Measurements from ENCODE around the gene TMPRSS11A.
A peak's percentile ranks its signal among the peaks of the same experiment; 100 is the strongest.

Gene TMPRSS11A

GRCh38 chr4:67912080-67912479 lies 51.2 kb downstream of the TMPRSS11A start:
- no peak for DNase-seq (ENCODE audit: low read depth in 2 of 2)

- DNase-seq (ENCODE audit: low read depth in 2 of 2), result no peak
Measured at GRCh38 chr4:67911638-67912037, 51.7 kb downstream of the TMPRSS11A start.

- no peak for DNase-seq (ENCODE audit: low read depth in 2 of 2)
Measured at GRCh38 chr4:67911141-67911540, 52.2 kb downstream of the TMPRSS11A start.

- DNase-seq (ENCODE audit: low read depth in 2 of 2), result no peak
Measured at GRCh38 chr4:67910585-67910905, 52.7 kb downstream of the TMPRSS11A start.

DNA sequence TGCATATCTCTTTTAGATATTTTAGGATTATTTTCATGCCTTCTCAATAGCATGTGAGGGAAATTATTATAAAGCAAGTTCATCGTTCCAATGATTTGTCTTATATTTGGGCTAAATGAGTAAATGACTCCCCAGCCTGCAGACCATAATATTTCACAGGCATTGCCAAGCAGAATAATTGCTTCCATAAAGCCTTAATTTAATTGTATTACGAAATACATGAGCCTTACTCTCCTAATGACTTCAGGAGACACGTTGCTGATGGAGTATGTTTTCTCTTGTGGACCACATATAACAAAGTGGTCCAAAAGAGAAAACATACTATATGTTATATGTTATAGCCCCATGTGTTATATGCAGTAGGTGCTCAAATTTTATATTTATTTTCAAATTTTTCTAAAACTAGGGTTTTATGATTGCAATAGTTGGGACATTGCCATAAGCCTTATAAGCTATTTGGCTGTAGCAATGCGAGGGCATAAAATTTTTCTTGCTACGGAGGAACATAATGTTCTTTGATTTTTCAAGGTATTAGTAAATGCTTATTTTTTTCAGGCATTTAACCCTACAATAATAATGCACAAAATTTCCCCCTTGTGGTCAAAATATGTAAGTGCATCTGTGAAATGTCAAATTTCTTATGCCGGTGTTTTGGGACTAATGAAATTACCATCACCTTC lies 53.2 kb downstream of the TMPRSS11A start:
- no peak for DNase-seq (ENCODE audit: low read depth in 2 of 2)

- DNase-seq (ENCODE audit: low read depth in 2 of 2), result no peak
Measured at GRCh38 chr4:67907650-67908049, 55.6 kb downstream of the TMPRSS11A start.

- no peak for DNase-seq (ENCODE audit: low read depth in 2 of 2)
Measured at GRCh38 chr4:67899096-67899495, 64.2 kb downstream of the TMPRSS11A start.

DNA sequence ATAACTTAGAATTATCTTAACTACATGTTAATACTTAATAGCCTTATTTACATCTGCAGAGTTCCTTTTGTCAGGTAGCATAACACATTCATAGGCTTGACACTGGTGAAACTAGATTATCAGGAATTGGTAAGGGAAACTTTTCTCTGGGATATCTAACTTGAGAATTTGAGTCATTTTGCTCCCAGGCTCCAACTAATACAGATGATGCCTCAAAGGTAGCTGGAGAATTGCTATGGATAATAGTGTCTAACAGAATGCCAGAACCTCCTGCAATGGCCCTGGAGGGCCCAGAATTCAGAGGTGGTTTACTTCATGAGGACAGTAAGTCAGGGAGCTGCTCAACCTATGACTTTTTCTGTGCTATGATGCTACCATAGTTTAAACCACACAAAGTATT lies 65.6 kb downstream of the TMPRSS11A start:
- no peak for DNase-seq (ENCODE audit: low read depth in 2 of 2)

- DNase-seq (ENCODE audit: low read depth in 2 of 2), result no peak
Measured at GRCh38 chr4:67896421-67897065, 66.8 kb downstream of the TMPRSS11A start.

DNA sequence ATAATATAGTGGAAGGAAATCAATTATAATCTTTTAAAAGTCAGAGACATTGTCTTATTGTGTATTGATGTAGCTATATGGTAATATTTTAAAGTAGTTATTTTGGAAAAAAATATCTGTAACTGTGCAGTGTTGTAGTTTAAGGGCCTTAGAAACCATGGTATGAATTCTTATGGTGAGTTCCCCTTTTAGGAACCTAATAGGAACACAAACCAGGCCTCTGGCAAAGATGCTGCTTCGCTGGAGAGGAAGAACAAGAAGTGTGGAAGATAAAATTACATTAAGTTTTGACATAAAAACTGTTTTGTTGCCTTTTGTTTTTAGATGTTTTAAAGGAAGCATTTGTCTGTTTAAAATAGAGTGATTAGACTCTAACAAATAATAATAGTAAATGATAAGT lies 68.6 kb downstream of the TMPRSS11A start:
- no peak for DNase-seq (ENCODE audit: low read depth in 2 of 2)

GRCh38 chr4:67892905-67893304 lies 70.4 kb downstream of the TMPRSS11A start:
- no peak for DNase-seq (ENCODE audit: low read depth in 2 of 2)

GRCh38 chr4:67892253-67892652 lies 71.0 kb downstream of the TMPRSS11A start:
- no peak for DNase-seq (ENCODE audit: low read depth in 2 of 2)

GRCh38 chr4:67891645-67892044 lies 71.6 kb downstream of the TMPRSS11A start:
- DNase-seq (ENCODE audit: low read depth in 2 of 2), result no peak

DNA sequence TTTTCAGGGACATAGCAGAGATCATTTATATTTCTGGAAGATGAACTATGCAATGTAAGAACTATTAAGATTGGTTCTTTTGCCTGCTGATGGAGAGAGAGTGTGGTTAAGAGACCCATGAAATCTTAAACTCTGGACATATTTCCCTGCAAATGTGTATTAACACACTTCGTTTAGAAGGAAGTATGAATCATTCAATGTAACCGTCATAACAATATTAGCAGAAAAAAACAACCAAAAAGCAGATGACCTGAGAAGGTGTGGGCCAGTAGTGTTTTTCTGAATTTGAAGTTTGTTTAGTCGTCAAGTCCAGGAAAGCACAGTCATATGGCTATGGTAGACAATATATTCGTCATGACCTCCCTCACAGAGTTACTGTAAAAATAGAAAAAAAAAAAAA lies 77.0 kb downstream of the TMPRSS11A start:
- DNase-seq (ENCODE audit: low read depth in 2 of 2), result no peak

GRCh38 chr4:67885762-67886161 lies 77.5 kb downstream of the TMPRSS11A start:
- DNase-seq (ENCODE audit: low read depth in 2 of 2), result peak; percentile 81 to 83

DNA sequence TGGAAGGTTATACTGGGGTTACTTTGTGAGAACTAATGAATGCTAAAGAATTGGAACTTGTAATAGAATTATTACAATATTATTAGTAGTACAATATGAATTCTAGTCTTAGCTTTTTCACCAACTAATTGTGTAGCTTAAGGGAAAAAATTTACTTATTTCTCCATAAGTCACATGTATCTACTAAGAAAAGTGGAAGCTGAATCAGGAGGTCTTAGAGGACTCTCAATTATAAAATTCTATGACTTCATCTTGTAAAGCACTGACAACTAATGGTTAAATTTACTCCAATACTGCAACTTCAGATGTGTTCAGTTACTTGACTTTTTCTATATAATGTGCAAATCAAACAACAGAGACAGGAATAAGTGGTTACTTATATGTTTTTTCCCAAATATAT lies 78.6 kb downstream of the TMPRSS11A start:
- DNase-seq (ENCODE audit: low read depth in 2 of 2), result no peak

GRCh38 chr4:67883902-67884301 lies 79.4 kb downstream of the TMPRSS11A start, which contains the start of gene TMPRSS11D:
Gene TMPRSS11D, minus strand, starts transcription at chr4:67884002. Its CDS starts 69 bp downstream, at chr4:67883933.
- no peak for DNase-seq (ENCODE audit: low read depth in 2 of 2)

- no peak for DNase-seq (ENCODE audit: low read depth in 2 of 2)
Measured at GRCh38 chr4:67883458-67883857, 79.8 kb downstream of the TMPRSS11A start.

- no peak for DNase-seq (ENCODE audit: low read depth in 2 of 2)
Measured at GRCh38 chr4:67880866-67881610, 82.3 kb downstream of the TMPRSS11A start.

DNA sequence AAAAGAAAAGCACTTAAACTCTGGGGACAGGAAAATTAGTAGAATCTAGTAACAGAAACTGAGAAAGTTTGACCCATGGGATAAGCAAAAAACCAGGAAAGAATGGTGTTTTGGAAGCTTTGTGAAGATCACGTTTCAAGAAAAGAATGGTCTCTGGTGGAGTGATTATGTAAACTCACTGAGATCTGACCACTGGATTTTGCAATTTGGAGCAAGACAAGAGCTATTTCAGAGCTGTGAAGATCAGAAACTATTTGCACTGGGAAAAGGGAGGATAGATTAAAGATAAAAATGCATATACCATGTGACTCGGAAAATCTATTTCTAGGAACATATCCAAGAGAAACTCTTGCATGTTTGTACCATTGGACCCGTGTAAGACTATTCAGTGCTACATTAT lies 83.8 kb downstream of the TMPRSS11A start:
- no peak for DNase-seq (ENCODE audit: low read depth in 2 of 2)

DNA sequence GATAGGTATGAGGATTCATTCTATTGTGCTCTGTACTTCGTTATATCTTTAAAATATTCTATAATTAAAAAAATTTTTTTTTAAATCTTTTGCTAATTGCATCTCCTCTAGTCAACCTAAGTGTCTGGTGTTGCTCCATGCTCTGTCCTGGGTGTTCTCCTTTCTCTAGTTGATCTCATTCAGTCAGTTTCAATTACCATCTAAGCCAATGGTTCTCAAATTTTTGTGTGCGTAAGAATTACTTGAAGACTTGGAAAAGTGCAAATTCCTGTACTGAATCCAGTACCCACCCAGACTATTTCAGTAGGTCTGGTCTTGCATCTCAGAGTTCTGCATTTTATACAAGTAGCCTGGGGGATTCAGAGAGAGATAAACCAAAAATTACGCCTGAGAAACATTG lies 86.2 kb downstream of the TMPRSS11A start:
- no peak for DNase-seq (ENCODE audit: low read depth in 2 of 2)

GRCh38 chr4:67874986-67875385 lies 88.3 kb downstream of the TMPRSS11A start:
- DNase-seq (ENCODE audit: low read depth in 2 of 2), result peak; percentile 52 to 65

DNA sequence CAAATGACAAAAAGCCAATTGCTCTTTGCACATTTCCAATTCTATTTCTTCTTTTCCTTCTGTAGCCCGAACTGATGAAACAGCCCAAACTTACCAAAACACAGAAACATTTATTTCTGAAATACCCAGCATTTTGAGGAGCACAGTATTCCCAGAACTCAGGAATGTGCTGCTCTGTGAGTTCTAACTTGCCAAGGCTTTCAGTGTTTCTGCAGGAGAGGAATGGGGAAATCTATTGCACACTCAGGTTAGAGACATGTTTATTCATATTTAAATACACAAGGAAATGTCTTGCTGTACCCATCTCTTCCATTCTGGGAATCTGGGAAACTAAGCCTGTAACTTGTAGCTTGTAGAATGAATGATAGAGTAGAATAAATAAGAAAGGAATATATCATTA lies 90.2 kb downstream of the TMPRSS11A start:
- DNase-seq (ENCODE audit: low read depth in 2 of 2), result no peak
